Heart left ventricle (tissue), 16 donors: Measurements from ENCODE around the gene SND1. TPM values are rescaled to one million over a fixed set of nuclear protein-coding genes. Genes with fewer than 3 reads are reported as not detected.

Experiments
- ATAC-seq, 4 donors: fragments of 200-7000 bp; cut with Tn5 transposase; one replicate each; pipeline ENCODE4 v1.9.1; 2020 to 2022; ENCODE audit warnings: moderate library complexity in 4 of 4, mild to moderate bottlenecking in 3 of 4, moderate number of reproducible peaks in 1 of 4
- DNase-seq, 5 donors: peaks; one replicate each; pipeline ENCODE4 v3.0.0-alpha.2; 2020
- H3K27ac ChIP-seq, 12 donors: fragments of 200-600 bp; sonication (generic) in 4 of 12; one replicate each; pipeline versions ENCODE4 v1.5.0 to v1.8.0; 2016 to 2022; ENCODE audit warnings: mild to moderate bottlenecking in 2 of 12
- H3K27me3 ChIP-seq, 9 donors: fragments of 200-600 bp; sonication (generic) in 2 of 9; one replicate each; pipeline versions ENCODE4 v1.5.1 to v1.8.0; 2016 to 2022; ENCODE audit warnings: mild to moderate bottlenecking in 3 of 9
- H3K36me3 ChIP-seq, 9 donors: fragments of 200-600 bp; sonication (generic) in 2 of 9; one replicate each; pipeline versions ENCODE4 v1.5.0 to v1.8.0; 2018 to 2022; ENCODE audit warnings: mild to moderate bottlenecking in 2 of 9
- H3K4me1 ChIP-seq, 12 donors: fragments of 200-600 bp; sonication (generic) in 4 of 12; one replicate each; pipeline versions ENCODE4 v1.5.0 to v1.8.0; 2016 to 2022; ENCODE audit warnings: mild to moderate bottlenecking in 3 of 12
- H3K4me3 ChIP-seq, 12 donors: fragments of 200-600 bp; sonication (generic) in 4 of 12; one replicate each; pipeline versions ENCODE4 v1.5.0 to v1.8.0; 2017 to 2022; ENCODE audit warnings: mild to moderate bottlenecking in 9 of 12, moderate library complexity in 4 of 12
- H3K9me3 ChIP-seq, 12 donors: fragments of 200-600 bp; sonication (generic) in 4 of 12; one replicate each; pipeline versions ENCODE4 v1.5.0 to v1.8.0; 2016 to 2022; ENCODE audit warnings: mild to moderate bottlenecking in 1 of 12
- POLR2A ChIP-seq, 2 donors: fragments of 450-650 bp; IDR thresholded peaks; one replicate each; pipeline ENCODE4 v1.6.1; 2017; ENCODE audit warnings: antibody characterized with exemption in 2 of 2, mild to moderate bottlenecking in 2 of 2, moderate library complexity in 2 of 2
- WGBS, 4 donors: extraction: QIAGEN DNeasy Blood & Tissue Kit in 2 of 4; methylation state at CpG; one replicate each; pipeline versions ENCODE4 v1.1.5 to v1.1.7; 2013 to 2018; 5-methylcytosine and 5-hydroxymethylcytosine counted together
- intact Hi-C, 10 donors: fragments of 100-400 bp; cut with DNase I; formaldehyde crosslinking; loops; one replicate each; pipeline versions ENCODE4 v1.11.1 to v1.14.2; 2022
- polyA plus RNA-seq, 2 donors: library from polyadenylated mRNA; stranded (reverse); fragments of 200-250 nt; gene quantifications; one replicate each; pipeline ENCODE4 v1.2.3, GENCODE V29; 2013
- total RNA-seq, 9 donors: library from RNA; depleted of rRNA in 2 of 9; stranded (reverse); fragments of >200 nt in 2 of 9; fragmentation: NEBNext Ultra II Directional in 3 of 9; extraction: Animal tissue kit (Norgen Biotek cat#: 25700) in 3 of 9; gene quantifications; one replicate each; pipeline versions ENCODE4 v1.1.0 to v1.2.4, GENCODE V29; 2016 to 2023
- TF ChIP-seq, protein P1 (sequence below), 12 donors: fragments of 200-600 bp; sonication (generic) in 4 of 12; IDR thresholded peaks; one replicate each; pipeline versions ENCODE4 v1.5.0 to v1.8.0; 2018 to 2022; ENCODE audit warnings: antibody characterized with exemption in 12 of 12, mild to moderate bottlenecking in 5 of 12
- donor health status: ischemic (EF 13 %, LVEDD 7.1; RV severe dilation, severe dysfunction).
- donor health status: healthy with polysubstance abuse.
- donor health status: DM: no; HTN: yes; CAD: no.
- donor health status: DM: no; HTN: no; CAD: no.
- donor health status: ischemic (EF 25% LVEDD 6.9; RV normal size, moderate dysfunction).
- donor health status: ischemic (EF 25% LVEDD 5.7; RV mildly dilated, moderate dysfunction).
- donor health status: healthy.
- donor health status: DM: yes; HTN: yes; CAD: no.
- donor health status: ischemic (EF 35%, LVEDD 5.7; RV mildly dilated, moderate dysfunction).
- donor health status: nonischemic (EF 11% LVEDD 7.7; RV severe dilation, severe dysfunction).
- donor health status: DM: yes; HTN: yes; CAD: no.
- donor health status: PGD.
- donor health status: ischemic (EF 29% LVEDD 5.4; RV normal size, mild dysfunction).
- donor health status: nonischemic (EF 23%, LVEDD 6.1; RV moderate dilation, normal function).

The SND1 gene
- total and polyA plus RNA-seq, 11 donors = 45.6 to 115 (median 76.3) TPM

DNA sequence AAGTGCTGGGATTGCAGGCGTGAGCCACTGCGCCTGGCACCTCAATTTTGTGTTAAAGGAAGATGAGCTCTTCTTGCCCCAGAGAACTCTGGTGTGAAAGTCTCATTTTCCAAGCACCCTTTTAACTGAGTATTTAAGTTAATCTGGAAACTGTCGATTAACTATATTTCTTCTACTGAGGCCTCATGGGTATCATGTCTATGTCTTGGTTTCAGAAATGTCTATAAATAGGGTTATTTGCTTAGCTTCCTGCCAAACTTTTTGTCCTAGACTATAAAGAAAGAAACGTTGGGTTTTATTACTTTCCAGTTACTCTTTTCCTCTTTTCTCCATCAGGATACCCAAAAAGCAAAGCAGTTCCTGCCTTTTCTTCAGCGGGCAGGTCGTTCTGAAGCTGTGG is 276.9 kb downstream of the SND1 start:
- Histone ChIP-seq H3K36me3 (peaks cover 0 to 39% (median 20%) of the 10 kb centered on the region in 9 donors), H3K27me3 (no peaks in the 10 kb centered on the region), H3K27ac (no peak overlapping the region), H3K4me3 (no peak overlapping the region), H3K4me1 (peaks cover 0 to 12% (median 4%) of the 10 kb centered on the region in 12 donors), H3K9me3 (peaks cover 0 to 10% (median 0%) of the 10 kb centered on the region in 12 donors)
- intact Hi-C loops = no loop called here
- WGBS, 4 donors = 82 to 89% (median 85%) methylated on average over 6 of the region's 6 CpGs
- ATAC-seq = no peak
- no peak for TF ChIP-seq POLR2A (IDR thresholded peaks at IDR 0.05)
- TF ChIP-seq, protein P1, sequence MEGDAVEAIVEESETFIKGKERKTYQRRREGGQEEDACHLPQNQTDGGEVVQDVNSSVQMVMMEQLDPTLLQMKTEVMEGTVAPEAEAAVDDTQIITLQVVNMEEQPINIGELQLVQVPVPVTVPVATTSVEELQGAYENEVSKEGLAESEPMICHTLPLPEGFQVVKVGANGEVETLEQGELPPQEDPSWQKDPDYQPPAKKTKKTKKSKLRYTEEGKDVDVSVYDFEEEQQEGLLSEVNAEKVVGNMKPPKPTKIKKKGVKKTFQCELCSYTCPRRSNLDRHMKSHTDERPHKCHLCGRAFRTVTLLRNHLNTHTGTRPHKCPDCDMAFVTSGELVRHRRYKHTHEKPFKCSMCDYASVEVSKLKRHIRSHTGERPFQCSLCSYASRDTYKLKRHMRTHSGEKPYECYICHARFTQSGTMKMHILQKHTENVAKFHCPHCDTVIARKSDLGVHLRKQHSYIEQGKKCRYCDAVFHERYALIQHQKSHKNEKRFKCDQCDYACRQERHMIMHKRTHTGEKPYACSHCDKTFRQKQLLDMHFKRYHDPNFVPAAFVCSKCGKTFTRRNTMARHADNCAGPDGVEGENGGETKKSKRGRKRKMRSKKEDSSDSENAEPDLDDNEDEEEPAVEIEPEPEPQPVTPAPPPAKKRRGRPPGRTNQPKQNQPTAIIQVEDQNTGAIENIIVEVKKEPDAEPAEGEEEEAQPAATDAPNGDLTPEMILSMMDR (IDR thresholded peaks at IDR 0.05) = no peak
- DNase-seq = no peak

DNA sequence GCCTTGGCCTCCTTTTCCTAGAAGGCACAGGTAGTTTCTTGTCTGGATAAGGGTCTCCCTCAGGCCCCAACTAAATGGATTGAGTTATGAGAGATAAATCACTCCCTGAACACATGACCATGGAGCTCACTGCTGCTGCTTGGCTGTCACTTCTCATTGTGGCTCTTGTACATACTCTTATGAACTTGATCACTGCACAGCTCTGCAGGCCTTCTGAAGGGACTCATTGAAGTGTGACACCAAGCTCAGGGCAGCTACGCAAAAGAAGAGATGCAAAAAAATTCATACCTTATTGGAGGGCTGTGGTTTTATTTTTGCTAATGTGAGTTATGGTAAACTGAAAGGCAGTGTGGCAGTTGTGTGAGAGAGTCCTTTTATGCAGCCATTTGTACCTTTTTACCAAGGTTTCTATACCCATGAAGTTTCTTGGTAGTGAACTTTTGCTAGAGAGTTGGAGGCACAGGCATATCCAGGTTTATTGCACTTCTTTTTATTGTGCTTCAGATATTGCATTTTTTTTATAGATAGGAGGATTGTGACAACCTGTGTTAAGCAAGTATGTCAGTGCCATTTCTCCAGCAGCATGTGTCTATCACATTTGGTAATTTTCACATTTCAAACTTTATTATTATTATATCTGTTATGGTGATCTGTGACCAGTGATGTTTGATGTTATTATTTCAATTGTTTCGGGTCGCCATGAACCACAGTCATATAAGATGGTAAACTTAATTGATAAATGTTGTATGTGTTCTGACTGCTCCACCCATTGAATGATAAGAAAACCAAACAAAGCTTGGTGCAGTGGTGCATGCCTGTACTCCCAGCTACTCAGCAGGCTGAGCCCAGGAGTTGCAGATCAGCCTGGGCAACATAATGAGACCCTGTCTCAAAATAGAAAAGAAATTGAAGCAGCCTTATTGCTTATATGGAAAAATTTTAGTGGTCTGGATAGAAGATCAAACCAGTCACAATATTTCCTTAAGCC is 278.6 kb downstream of the SND1 start:
- peaks cover 0 to 39% (median 20%) of the 10 kb centered on the region in 9 donors for H3K36me3 ChIP-seq
- WGBS, 4 donors = 96 to 99% (median 99%) methylated on average over 3 of the region's 3 CpGs

DNA sequence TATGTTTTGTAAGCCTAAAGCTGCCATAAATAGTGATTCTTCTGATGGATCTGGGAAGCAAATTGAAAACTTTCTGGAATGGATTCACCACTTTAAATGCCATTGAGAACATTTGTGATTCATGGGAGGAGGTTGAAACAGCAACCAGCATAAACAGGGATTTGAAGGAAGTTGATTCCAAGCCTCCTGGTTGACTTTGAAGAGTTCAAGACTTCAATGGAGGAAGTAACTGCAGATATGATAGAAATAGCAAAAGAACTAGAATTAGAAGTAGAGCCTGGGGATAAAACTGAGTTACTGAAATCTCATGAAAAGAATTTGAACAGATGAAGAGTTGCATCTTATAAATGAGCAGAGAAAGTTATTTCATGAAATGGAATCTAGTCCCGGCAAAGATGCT is 280.1 kb downstream of the SND1 start:
- DNase-seq = no peak
- H3K4me1 ChIP-seq = peaks cover 0 to 13% (median 3%) of the 10 kb centered on the region in 12 donors
- H3K36me3 ChIP-seq = peaks cover 0 to 39% (median 20%) of the 10 kb centered on the region in 9 donors
- no peak overlapping the region for H3K27ac ChIP-seq
- WGBS, 4 donors = 96 to 100% (median 99%) methylated on average over 1 of the region's 1 CpG
- no peaks in the 10 kb centered on the region for H3K27me3 ChIP-seq
- no peak overlapping the region for H3K4me3 ChIP-seq
- ATAC-seq = no peak
- no peak for TF ChIP-seq POLR2A (IDR thresholded peaks at IDR 0.05)
- TF ChIP-seq, protein P1 (IDR thresholded peaks at IDR 0.05) = no peak
- intact Hi-C loops = no loop called here
- H3K9me3 ChIP-seq = peaks cover 0 to 10% (median 0%) of the 10 kb centered on the region in 12 donors

More for the DNA sequence above, 278.6 kb downstream of the SND1 start:
- H3K4me1 ChIP-seq = peaks cover 0 to 12% (median 4%) of the 10 kb centered on the region in 12 donors
- peaks cover 0 to 10% (median 0%) of the 10 kb centered on the region in 12 donors for H3K9me3 ChIP-seq
- intact Hi-C loops = no loop called here
- no peak for DNase-seq
- no peak overlapping the region for H3K27ac ChIP-seq
- no peak for ATAC-seq
- TF ChIP-seq, protein P1 (IDR thresholded peaks at IDR 0.05) = no peak
- no peak for TF ChIP-seq POLR2A (IDR thresholded peaks at IDR 0.05)
- no peak overlapping the region for H3K4me3 ChIP-seq
- H3K27me3 ChIP-seq = no peaks in the 10 kb centered on the region

DNA sequence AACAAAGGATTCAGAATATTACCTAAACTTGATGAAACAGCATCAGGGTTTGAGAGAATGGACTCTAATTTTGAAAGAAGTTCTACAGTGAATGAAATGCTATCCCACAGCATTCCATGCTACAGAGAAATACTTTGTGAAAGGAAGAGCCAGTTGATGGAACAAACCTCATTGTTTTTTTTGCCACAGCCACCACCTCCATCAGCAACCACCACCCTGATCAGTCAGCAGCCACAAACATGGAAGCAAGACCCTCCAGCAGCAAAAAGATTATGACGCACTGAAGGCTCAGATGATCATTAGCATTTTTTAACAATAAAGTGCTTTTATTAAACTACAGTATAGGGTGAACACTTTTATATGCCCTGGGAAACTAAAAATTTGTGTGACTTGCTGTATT is 280.5 kb downstream of the SND1 start:
- DNase-seq (no peak), ATAC-seq (no peak)
- Histone ChIP-seq H3K4me1 (peaks cover 0 to 10% (median 0%) of the 10 kb centered on the region in 12 donors), H3K27me3 (no peaks in the 10 kb centered on the region), H3K27ac (no peak overlapping the region), H3K4me3 (no peak overlapping the region), H3K9me3 (peaks cover 0 to 10% (median 0%) of the 10 kb centered on the region in 12 donors), H3K36me3 (peaks cover 0 to 39% (median 20%) of the 10 kb centered on the region in 9 donors)
- WGBS, 4 donors = 90 to 98% (median 96%) methylated on average over 1 of the region's 1 CpG
- intact Hi-C loops = no loop called here
- no peak for TF ChIP-seq POLR2A (IDR thresholded peaks at IDR 0.05)
- TF ChIP-seq, protein P1 (IDR thresholded peaks at IDR 0.05) = no peak
